ENCODE measurements around the gene PARP14.

DNA sequence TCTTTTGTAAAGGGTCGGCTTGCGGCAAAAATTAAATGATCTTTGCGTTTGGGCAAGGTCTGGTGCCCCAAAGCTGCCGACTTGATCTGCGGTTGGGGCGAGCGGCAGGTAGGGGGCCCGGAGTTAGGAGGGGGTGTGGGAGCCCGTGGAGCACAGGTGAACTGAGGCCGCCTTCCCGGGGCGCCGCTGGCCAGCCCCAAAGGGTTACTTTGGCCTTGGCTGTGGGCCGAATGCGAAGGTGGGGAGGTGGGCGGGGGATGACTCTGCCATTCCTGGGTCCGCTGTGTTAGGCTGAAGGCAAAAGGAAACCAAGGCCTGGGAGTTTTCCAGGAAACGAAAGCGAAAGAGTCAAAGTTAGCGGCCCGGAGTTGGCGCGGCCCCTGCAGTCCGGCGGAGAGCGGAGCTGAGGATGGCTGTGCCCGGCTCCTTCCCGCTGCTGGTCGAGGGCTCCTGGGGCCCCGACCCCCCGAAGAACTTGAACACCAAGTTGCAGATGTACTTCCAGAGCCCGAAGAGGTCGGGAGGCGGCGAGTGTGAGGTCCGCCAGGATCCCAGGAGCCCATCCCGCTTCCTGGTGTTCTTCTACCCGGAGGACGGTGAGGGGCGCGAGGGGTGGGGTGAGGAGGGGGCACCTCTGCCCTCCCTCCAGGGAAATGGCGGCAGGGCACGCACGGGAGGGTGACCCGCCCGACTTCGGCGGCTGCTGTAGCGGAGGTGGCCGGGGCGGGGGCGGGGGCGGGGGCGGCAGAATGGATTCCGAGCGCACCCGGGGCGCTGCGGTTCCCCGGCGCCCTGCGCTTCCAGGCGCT lies at the start of gene PARP14:
- TF ChIP-seq POLR2A (IDR thresholded peaks at IDR 0.05): peak; percentile 66 to 70
- TF ChIP-seq, protein P1, sequence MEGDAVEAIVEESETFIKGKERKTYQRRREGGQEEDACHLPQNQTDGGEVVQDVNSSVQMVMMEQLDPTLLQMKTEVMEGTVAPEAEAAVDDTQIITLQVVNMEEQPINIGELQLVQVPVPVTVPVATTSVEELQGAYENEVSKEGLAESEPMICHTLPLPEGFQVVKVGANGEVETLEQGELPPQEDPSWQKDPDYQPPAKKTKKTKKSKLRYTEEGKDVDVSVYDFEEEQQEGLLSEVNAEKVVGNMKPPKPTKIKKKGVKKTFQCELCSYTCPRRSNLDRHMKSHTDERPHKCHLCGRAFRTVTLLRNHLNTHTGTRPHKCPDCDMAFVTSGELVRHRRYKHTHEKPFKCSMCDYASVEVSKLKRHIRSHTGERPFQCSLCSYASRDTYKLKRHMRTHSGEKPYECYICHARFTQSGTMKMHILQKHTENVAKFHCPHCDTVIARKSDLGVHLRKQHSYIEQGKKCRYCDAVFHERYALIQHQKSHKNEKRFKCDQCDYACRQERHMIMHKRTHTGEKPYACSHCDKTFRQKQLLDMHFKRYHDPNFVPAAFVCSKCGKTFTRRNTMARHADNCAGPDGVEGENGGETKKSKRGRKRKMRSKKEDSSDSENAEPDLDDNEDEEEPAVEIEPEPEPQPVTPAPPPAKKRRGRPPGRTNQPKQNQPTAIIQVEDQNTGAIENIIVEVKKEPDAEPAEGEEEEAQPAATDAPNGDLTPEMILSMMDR (IDR thresholded peaks at IDR 0.05): peak in 3 of 6 experiments; percentile 17 to 40 (median 36)

All from Peyer's patch (tissue), 4 donors.